ENCODE data around the gene LRTM1. TPM values are rescaled to one million over a fixed set of nuclear protein-coding genes. Genes with fewer than 3 reads are reported as not detected.

Gene LRTM1
- not detected in 2 replicates for total RNA-seq

GRCh38 chr3:54928046-54928770, at the start of gene LRTM1:
TSS of gene LRTM1 (minus strand) at chr3:54928059. CDS start at chr3:54927911, 148 bp downstream.
- Mint-ChIP-seq H3K27ac (no peak within 1 kb of the TSS), H3K4me3 (ENCODE audit: low read depth) (no peak within 1 kb of the TSS), H3K27me3 (ENCODE audit: low read depth) (no peaks in the 10 kb centered on the region), H3K4me1 (ENCODE audit: low read depth) (no peaks in the 10 kb centered on the region), H3K9me3 (no peaks in the 10 kb centered on the region), H3K36me3 (ENCODE audit: low read depth) (no peaks in the 10 kb centered on the region)
- intact Hi-C loops (cut with micrococcal nuclease) = no loop called here
- DNase-seq (ENCODE audit: low spot score) = no peak

DNA sequence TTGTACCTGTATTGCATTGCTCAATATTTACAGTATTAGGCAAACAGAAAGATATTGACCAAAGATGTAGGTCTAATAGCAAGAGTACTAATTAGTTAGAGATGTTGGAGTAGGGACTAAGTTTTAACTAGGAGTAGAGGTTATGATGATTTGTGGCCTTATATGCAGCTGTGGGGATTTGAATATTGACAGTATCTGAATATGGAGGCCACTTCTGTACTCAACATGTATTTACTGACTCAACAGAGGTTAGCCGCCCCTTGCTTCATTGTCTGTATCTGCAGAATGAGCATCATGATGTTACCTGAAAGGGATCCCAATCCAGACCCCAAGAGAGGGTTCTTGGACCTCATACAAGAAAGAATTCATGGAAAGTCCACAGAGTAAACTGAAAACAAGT, 49.6 kb upstream of the LRTM1 start:
- H3K27me3 Mint-ChIP-seq (ENCODE audit: low read depth) = no peaks in the 10 kb centered on the region
- no peak overlapping the region for H3K4me3 Mint-ChIP-seq (ENCODE audit: low read depth)
- H3K36me3 Mint-ChIP-seq (ENCODE audit: low read depth) = no peaks in the 10 kb centered on the region
- DNase-seq (ENCODE audit: low spot score) = no peak
- H3K27ac Mint-ChIP-seq = no peak overlapping the region
- no peaks in the 10 kb centered on the region for H3K4me1 Mint-ChIP-seq (ENCODE audit: low read depth)
- intact Hi-C loops (cut with micrococcal nuclease) = no loop called here
- peaks cover 4% of the 10 kb centered on the region for H3K9me3 Mint-ChIP-seq

- no peak for DNase-seq (ENCODE audit: low spot score)
- Mint-ChIP-seq H3K4me3 (ENCODE audit: low read depth) (no peak overlapping the region), H3K4me1 (ENCODE audit: low read depth) (no peaks in the 10 kb centered on the region), H3K9me3 (peaks cover 4% of the 10 kb centered on the region), H3K27ac (no peak overlapping the region), H3K27me3 (ENCODE audit: low read depth) (no peaks in the 10 kb centered on the region), H3K36me3 (ENCODE audit: low read depth) (no peaks in the 10 kb centered on the region)
- intact Hi-C loops (cut with micrococcal nuclease) = no loop called here
Measured at GRCh38 chr3:54970895-54971294, 43.0 kb upstream of the LRTM1 start.

DNA sequence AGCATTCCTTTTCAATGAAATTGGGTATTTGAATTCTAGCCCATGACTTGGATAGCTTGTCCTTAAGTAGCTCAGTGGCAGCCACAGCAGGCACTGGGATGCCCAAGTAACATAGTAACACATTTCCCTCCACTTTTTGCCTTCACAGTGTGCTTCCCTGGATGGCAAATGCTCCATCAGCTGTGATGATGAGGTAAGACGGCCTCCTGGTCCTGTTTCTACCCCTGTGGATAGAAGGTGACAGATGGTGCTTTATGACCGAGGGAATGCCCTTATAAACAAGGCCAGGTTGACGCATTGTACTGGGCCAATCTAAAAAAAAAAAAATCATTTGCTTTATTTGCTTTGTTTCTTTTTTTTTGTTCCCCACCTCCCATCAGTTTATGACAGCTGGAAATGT, 41.8 kb upstream of the LRTM1 start:
- DNase-seq (ENCODE audit: low spot score) = no peak
- Mint-ChIP-seq H3K36me3 (ENCODE audit: low read depth) (no peaks in the 10 kb centered on the region), H3K4me1 (ENCODE audit: low read depth) (no peaks in the 10 kb centered on the region), H3K9me3 (peaks cover 8% of the 10 kb centered on the region), H3K27me3 (ENCODE audit: low read depth) (no peaks in the 10 kb centered on the region), H3K27ac (no peak overlapping the region), H3K4me3 (ENCODE audit: low read depth) (no peak overlapping the region)
- intact Hi-C loops (cut with micrococcal nuclease) = no loop called here

- Mint-ChIP-seq H3K4me1 (ENCODE audit: low read depth) (no peaks in the 10 kb centered on the region), H3K36me3 (ENCODE audit: low read depth) (no peaks in the 10 kb centered on the region), H3K27me3 (ENCODE audit: low read depth) (no peaks in the 10 kb centered on the region), H3K4me3 (ENCODE audit: low read depth) (no peak overlapping the region), H3K27ac (no peak overlapping the region), H3K9me3 (peaks cover 8% of the 10 kb centered on the region)
- no peak for DNase-seq (ENCODE audit: low spot score)
- intact Hi-C loops (cut with micrococcal nuclease) = no loop called here
Measured at GRCh38 chr3:54968546-54969172, 40.8 kb upstream of the LRTM1 start.

- no peaks in the 10 kb centered on the region for H3K36me3 Mint-ChIP-seq (ENCODE audit: low read depth)
- peaks cover 8% of the 10 kb centered on the region for H3K9me3 Mint-ChIP-seq
- H3K27me3 Mint-ChIP-seq (ENCODE audit: low read depth) = no peaks in the 10 kb centered on the region
- H3K4me1 Mint-ChIP-seq (ENCODE audit: low read depth) = no peaks in the 10 kb centered on the region
- intact Hi-C loops (cut with micrococcal nuclease) = no loop called here
- H3K4me3 Mint-ChIP-seq (ENCODE audit: low read depth) = no peak overlapping the region
- H3K27ac Mint-ChIP-seq = no peak overlapping the region
- no peak for DNase-seq (ENCODE audit: low spot score)
Measured at GRCh38 chr3:54967731-54968161, 39.9 kb upstream of the LRTM1 start.

DNA sequence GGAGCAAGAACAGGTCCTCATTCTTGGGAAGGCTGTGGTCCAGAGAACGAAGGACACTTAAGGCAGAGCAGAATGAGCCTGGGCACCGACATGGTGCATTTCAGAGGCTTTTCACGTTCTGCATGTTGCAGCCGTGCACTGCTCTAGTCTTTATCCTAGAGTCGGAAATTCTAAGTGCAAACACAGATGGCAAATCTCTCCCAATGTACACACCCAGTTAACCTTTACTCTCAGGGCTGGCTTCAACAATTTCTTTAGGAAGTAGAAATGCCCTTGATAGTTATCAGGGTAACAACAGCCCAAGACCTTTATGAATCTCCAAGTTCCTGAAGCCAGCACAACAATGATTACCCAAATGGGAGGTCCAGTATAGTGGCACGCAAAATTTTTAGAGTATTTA, 39.1 kb upstream of the LRTM1 start:
- H3K4me1 Mint-ChIP-seq (ENCODE audit: low read depth) = no peaks in the 10 kb centered on the region
- no peaks in the 10 kb centered on the region for H3K27me3 Mint-ChIP-seq (ENCODE audit: low read depth)
- no peak overlapping the region for H3K27ac Mint-ChIP-seq
- intact Hi-C loops (cut with micrococcal nuclease) = no loop called here
- no peaks in the 10 kb centered on the region for H3K36me3 Mint-ChIP-seq (ENCODE audit: low read depth)
- H3K9me3 Mint-ChIP-seq = peaks cover 8% of the 10 kb centered on the region
- no peak overlapping the region for H3K4me3 Mint-ChIP-seq (ENCODE audit: low read depth)
- DNase-seq (ENCODE audit: low spot score) = no peak

GRCh38 chr3:54965746-54966145, 37.9 kb upstream of the LRTM1 start:
- no peak overlapping the region for H3K4me3 Mint-ChIP-seq (ENCODE audit: low read depth)
- no peak for DNase-seq (ENCODE audit: low spot score)
- intact Hi-C loops (cut with micrococcal nuclease) = no loop called here
- H3K27me3 Mint-ChIP-seq (ENCODE audit: low read depth) = no peaks in the 10 kb centered on the region
- no peaks in the 10 kb centered on the region for H3K36me3 Mint-ChIP-seq (ENCODE audit: low read depth)
- H3K4me1 Mint-ChIP-seq (ENCODE audit: low read depth) = no peaks in the 10 kb centered on the region
- H3K27ac Mint-ChIP-seq = no peak overlapping the region
- peaks cover 7% of the 10 kb centered on the region for H3K9me3 Mint-ChIP-seq

DNA sequence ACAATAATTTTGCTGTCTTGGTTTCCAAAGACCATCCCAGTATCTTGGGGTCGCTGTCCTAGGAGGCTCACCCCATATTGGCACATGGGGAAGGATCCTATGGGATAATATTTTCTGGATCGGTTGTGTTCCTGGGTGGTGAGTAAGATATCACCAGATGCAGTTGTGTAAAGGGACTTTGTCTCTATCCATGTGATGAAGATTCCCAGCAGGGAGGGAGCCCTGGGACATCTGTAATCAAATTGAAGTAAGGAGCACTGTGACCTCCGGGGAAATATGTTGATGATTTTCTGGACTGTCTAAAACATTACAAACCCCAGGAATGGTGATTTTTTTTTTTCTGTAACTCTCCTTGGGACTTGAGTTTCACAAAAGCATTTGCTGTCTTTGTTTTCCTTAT, 36.2 kb upstream of the LRTM1 start:
- peaks cover 4% of the 10 kb centered on the region for H3K9me3 Mint-ChIP-seq
- no peak overlapping the region for H3K27ac Mint-ChIP-seq
- no peak for DNase-seq (ENCODE audit: low spot score)
- intact Hi-C loops (cut with micrococcal nuclease) = no loop called here
- H3K27me3 Mint-ChIP-seq (ENCODE audit: low read depth) = no peaks in the 10 kb centered on the region
- no peak overlapping the region for H3K4me3 Mint-ChIP-seq (ENCODE audit: low read depth)
- no peaks in the 10 kb centered on the region for H3K4me1 Mint-ChIP-seq (ENCODE audit: low read depth)
- H3K36me3 Mint-ChIP-seq (ENCODE audit: low read depth) = no peaks in the 10 kb centered on the region

DNA sequence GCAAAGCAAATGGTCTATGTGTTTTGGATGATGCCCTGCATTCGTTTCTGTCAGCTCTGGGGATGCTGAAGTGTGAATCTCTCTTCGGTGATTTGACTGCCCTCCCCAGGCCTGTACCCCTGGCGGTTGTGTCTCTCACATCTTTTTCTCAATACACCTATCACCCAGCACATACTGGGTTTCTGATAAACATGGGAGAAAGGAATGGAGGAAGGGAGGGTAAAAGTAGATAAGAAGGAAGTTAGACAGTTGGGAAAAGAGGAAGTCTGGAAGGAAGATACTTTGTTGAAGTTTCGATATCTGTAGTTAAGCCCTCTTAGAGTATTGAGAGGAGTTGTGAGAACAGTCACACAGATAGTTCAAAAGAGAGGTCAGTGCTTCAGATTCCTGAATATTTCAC, 35.8 kb upstream of the LRTM1 start:
- intact Hi-C loops (cut with micrococcal nuclease) = no loop called here
- DNase-seq (ENCODE audit: low spot score) = no peak
- no peaks in the 10 kb centered on the region for H3K27me3 Mint-ChIP-seq (ENCODE audit: low read depth)
- peaks cover 4% of the 10 kb centered on the region for H3K9me3 Mint-ChIP-seq
- no peaks in the 10 kb centered on the region for H3K36me3 Mint-ChIP-seq (ENCODE audit: low read depth)
- H3K27ac Mint-ChIP-seq = no peak overlapping the region
- H3K4me1 Mint-ChIP-seq (ENCODE audit: low read depth) = no peaks in the 10 kb centered on the region
- no peak overlapping the region for H3K4me3 Mint-ChIP-seq (ENCODE audit: low read depth)

GRCh38 chr3:54962200-54962599, 34.3 kb upstream of the LRTM1 start:
- no peak for DNase-seq (ENCODE audit: low spot score)
- H3K27me3 Mint-ChIP-seq (ENCODE audit: low read depth) = no peaks in the 10 kb centered on the region
- H3K4me1 Mint-ChIP-seq (ENCODE audit: low read depth) = no peaks in the 10 kb centered on the region
- H3K27ac Mint-ChIP-seq = no peak overlapping the region
- intact Hi-C loops (cut with micrococcal nuclease) = no loop called here
- H3K9me3 Mint-ChIP-seq = peaks cover 4% of the 10 kb centered on the region
- no peak overlapping the region for H3K4me3 Mint-ChIP-seq (ENCODE audit: low read depth)
- H3K36me3 Mint-ChIP-seq (ENCODE audit: low read depth) = no peaks in the 10 kb centered on the region

DNA sequence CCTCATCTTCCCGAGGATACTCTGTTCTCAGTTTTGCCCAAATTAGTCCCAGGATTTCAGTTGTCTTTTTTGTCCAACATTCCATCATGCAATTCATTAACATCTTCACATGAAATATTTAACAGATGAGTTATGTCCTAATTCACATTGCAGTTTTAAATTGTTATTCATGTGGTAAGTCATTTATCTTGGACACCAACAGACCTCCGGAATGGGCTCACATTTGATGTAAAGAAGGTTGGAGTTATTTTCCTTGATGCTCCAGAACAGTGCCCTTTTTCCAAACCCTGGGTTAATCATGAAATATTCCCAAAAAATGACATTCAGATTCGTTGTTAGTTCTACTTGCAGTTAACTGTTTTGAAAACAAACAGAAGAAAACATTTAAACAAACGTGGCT, 32.8 kb upstream of the LRTM1 start:
- H3K27me3 Mint-ChIP-seq (ENCODE audit: low read depth) = no peaks in the 10 kb centered on the region
- H3K9me3 Mint-ChIP-seq = peaks cover 3% of the 10 kb centered on the region
- H3K4me3 Mint-ChIP-seq (ENCODE audit: low read depth) = no peak overlapping the region
- DNase-seq (ENCODE audit: low spot score) = no peak
- H3K36me3 Mint-ChIP-seq (ENCODE audit: low read depth) = no peaks in the 10 kb centered on the region
- H3K4me1 Mint-ChIP-seq (ENCODE audit: low read depth) = no peaks in the 10 kb centered on the region
- intact Hi-C loops (cut with micrococcal nuclease) = no loop called here
- no peak overlapping the region for H3K27ac Mint-ChIP-seq

- no peak for DNase-seq (ENCODE audit: low spot score)
- H3K9me3 Mint-ChIP-seq = no peaks in the 10 kb centered on the region
- H3K27ac Mint-ChIP-seq = no peak overlapping the region
- no peaks in the 10 kb centered on the region for H3K4me1 Mint-ChIP-seq (ENCODE audit: low read depth)
- intact Hi-C loops (cut with micrococcal nuclease) = no loop called here
- no peak overlapping the region for H3K4me3 Mint-ChIP-seq (ENCODE audit: low read depth)
- H3K36me3 Mint-ChIP-seq (ENCODE audit: low read depth) = no peaks in the 10 kb centered on the region
- no peaks in the 10 kb centered on the region for H3K27me3 Mint-ChIP-seq (ENCODE audit: low read depth)
Measured at GRCh38 chr3:54960082-54960481, 32.2 kb upstream of the LRTM1 start.

Measured in activated T-helper 2 cell treated with anti-CD3 and anti-CD28 coated beads, Interferon-gamma antibody, Interleukin-2, Interleukin-4, amounts not matched to agents 10 μg/mL and 5 μg/mL and 100 μg/mL, durations not matched to agents 14 hours and 24 hours and 36 hours (primary cell).